LNCaP clone FGC (cell line): Measurements from ENCODE around the gene SYCP1.

ENCODE experiments used
- DNase-seq: peaks from one replicate; pipeline ENCODE4 v3.0.0-alpha.2; 2011; ENCODE audit warnings: low read depth
- H3K4me3 ChIP-seq: 2 replicates; pipeline ENCODE4 v1.5.1; 2011; ENCODE audit warnings: mild to moderate bottlenecking, low read depth, low read length, control low read depth
- CTCF ChIP-seq: IDR thresholded peaks from 2 replicates; pipeline ENCODE4 v1.5.1; 2012; ENCODE audit warnings: mild to moderate bottlenecking; ENCODE audit not compliant: control insufficient read depth, insufficient read depth; ENCODE audit errors: extremely low read depth

SYCP1 gene

GRCh38 chr1:114956570-114956969, 101.9 kb downstream of the SYCP1 start:
- H3K4me3 ChIP-seq, result no peak overlapping the region
- DNase-seq, result peak; percentile 27
- TF ChIP-seq CTCF, result peak; percentile 82

DNA sequence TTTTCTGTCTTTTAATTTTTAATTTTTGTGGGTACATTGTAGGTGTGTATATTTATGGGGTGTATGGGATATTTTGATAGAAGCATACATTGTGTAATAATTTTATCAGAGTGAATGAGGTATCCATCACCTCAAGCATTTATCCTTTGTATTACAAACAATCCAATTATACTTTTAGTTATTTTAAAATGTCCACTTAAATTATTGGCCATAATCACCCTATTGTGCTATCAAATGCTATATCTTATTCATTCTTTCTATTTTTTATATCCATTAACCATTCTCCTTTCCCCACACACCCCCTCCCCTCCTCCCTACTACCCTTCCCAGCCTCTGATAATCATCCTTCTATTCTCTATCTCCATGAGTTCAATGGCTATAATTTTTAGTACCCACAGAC, 104.8 kb downstream of the SYCP1 start:
- no peak for DNase-seq
- TF ChIP-seq CTCF, result no peak
- no peak overlapping the region for H3K4me3 ChIP-seq

DNA sequence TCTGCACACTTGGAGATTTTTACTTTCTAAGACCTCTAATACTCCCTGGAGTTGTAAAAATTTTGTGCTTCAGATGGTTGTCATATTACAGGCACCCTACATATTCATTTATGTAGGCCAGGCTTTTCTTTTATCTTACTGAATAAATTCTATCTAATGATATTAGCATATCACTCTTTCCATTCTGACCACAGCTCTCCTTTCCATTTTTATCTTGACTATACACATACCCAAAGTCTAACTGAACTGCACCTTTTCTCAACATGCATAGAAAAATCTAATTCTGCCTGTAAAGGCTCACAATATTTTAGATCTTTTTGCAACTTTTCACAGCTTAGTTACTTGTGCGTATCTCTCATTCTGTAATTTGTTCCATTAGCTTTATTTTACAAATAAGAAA, 122.2 kb downstream of the SYCP1 start:
- H3K4me3 ChIP-seq, result no peak overlapping the region
- TF ChIP-seq CTCF, result no peak
- DNase-seq, result no peak

DNA sequence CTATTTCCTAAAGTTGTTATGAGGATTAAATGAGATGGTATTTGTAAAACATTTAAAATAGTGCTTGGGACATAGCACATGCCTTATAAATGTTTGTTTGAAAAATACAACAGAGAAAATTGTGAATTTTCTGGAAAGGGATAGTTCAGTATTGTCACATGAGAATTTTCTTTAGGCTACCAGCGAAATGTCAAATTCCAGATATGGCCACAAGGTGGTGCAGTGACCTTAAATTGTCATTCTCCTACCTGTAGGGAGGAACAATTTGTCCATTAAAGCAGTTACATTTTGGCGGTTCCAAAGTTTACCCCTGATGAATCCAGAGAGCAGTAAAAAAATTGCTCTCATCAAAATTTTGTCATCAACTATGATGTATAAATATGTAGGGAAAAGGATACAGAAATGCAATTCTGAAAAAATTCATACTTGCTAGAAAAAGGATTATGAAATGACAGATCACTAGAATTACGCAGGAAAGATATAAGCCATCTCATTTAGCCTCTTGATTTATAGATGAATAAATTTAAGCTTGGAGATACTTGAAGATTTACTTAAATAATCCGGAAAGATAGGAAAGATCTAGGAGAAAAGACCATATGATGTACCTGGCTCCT, 124.7 kb downstream of the SYCP1 start:
- DNase-seq, result peak; percentile 11
- no peak overlapping the region for H3K4me3 ChIP-seq
- peak; percentile 76 for TF ChIP-seq CTCF

- no peak overlapping the region for H3K4me3 ChIP-seq
- TF ChIP-seq CTCF, result no peak
- no peak for DNase-seq
Measured at GRCh38 chr1:114982251-114982650, 127.6 kb downstream of the SYCP1 start.

GRCh38 chr1:114986286-114986685, 131.6 kb downstream of the SYCP1 start:
- no peak overlapping the region for H3K4me3 ChIP-seq
- no peak for DNase-seq
- no peak for TF ChIP-seq CTCF

- no peak overlapping the region for H3K4me3 ChIP-seq
- no peak for DNase-seq
- no peak for TF ChIP-seq CTCF
Measured at GRCh38 chr1:114988095-114988494, 133.4 kb downstream of the SYCP1 start.
